GM12864 (cell line): Measurements from ENCODE around the gene DLX4.

ENCODE experiments used
- DNase-seq: peaks from one replicate; pipeline ENCODE4 v3.0.0-alpha.2; 2011; ENCODE audit warnings: low read depth
- H3K4me3 ChIP-seq: 2 replicates; pipeline ENCODE4 v1.5.1; 2011; ENCODE audit warnings: mild to moderate bottlenecking, low read depth, low read length, control low read depth
- CTCF ChIP-seq: IDR thresholded peaks from 2 replicates; pipeline ENCODE4 v1.5.1; 2011; ENCODE audit warnings: low read depth, mild to moderate bottlenecking, moderate library complexity, low read length, control low read depth, inconsistent platforms; ENCODE audit errors: missing control alignments

Gene DLX4

GRCh38 chr17:49967621-49968404 is 1.2 kb upstream of the DLX4 start:
- H3K4me3 ChIP-seq = peak overlapping the region; percentile 72
- no peak for DNase-seq

GRCh38 chr17:49968405-49969133 is 421 bp upstream of the DLX4 start:
- DNase-seq = no peak
- TF ChIP-seq CTCF = no peak
- H3K4me3 ChIP-seq = peak overlapping the region; percentile 72

More at GRCh38 chr17:49967621-49968404, 1.2 kb upstream of the DLX4 start:
- TF ChIP-seq CTCF = no peak

- no peak overlapping the region for H3K4me3 ChIP-seq
- no peak for TF ChIP-seq CTCF
- DNase-seq = no peak
Observed at GRCh38 chr17:49969795-49970389, 902 bp downstream of the DLX4 start.

GRCh38 chr17:49970498-49970897 is 1.5 kb downstream of the DLX4 start:
- no peak for TF ChIP-seq CTCF
- no peak overlapping the region for H3K4me3 ChIP-seq
- no peak for DNase-seq

- TF ChIP-seq CTCF = no peak
- no peak for DNase-seq
- H3K4me3 ChIP-seq = no peak overlapping the region
Observed at GRCh38 chr17:49971199-49971847, 2.3 kb downstream of the DLX4 start.

GRCh38 chr17:49971848-49972485 is 3.0 kb downstream of the DLX4 start:
- DNase-seq = no peak
- no peak overlapping the region for H3K4me3 ChIP-seq
- no peak for TF ChIP-seq CTCF
